HEK293 (cell line): ENCODE data around the gene MAPK12.

ENCODE experiments used
- CTCF ChIA-PET: fragments of 350-600 bp; formaldehyde crosslinking; extraction: SDS; loops from one replicate; lab custom pipeline; 2021; ENCODE audit warnings: antibody characterized with exemption; lab: Yijun Ruan, JAX
- POLR2A ChIA-PET: fragments of 300-600 bp; formaldehyde crosslinking; extraction: SDS; loops from one replicate; lab custom pipeline; 2020; ENCODE audit warnings: antibody characterized with exemption, inconsistent platforms; lab: Yijun Ruan, JAX
- H3K27ac ChIP-seq: fragments of 200-500 bp; sonication (Bioruptor generic); 2 replicates; pipeline ENCODE4 v1.5.1; 2014; ENCODE audit warnings: low read depth, low read length, control low read depth, inconsistent platforms; ENCODE audit errors: extremely low read depth
- H3K36me3 ChIP-seq, 2 experiments: fragments of 200-500 bp in 1 of 2; sonication (Bioruptor generic) in 1 of 2; 1 replicate in 1 of 2; 2 replicates in 1 of 2; pipeline ENCODE4 v1.5.1; 2014 to 2017; ENCODE audit warnings: inconsistent platforms in 2 of 2, low read length in 2 of 2; ENCODE audit not compliant: control insufficient read depth in 2 of 2, insufficient read depth in 1 of 2
- H3K4me1 ChIP-seq: fragments of 200-500 bp; sonication (Bioruptor generic); 2 replicates; pipeline ENCODE4 v1.5.1; 2014; ENCODE audit warnings: mild to moderate bottlenecking, low read length, inconsistent platforms; ENCODE audit not compliant: control insufficient read depth, insufficient read depth
- H3K4me3 ChIP-seq: 2 replicates; pipeline ENCODE4 v1.5.1; 2011; ENCODE audit warnings: low read depth, mild to moderate bottlenecking, control low read depth, low read length, moderate library complexity
- H3K9me3 ChIP-seq: fragments of 200-500 bp; sonication (Bioruptor generic); 2 replicates; pipeline ENCODE4 v1.5.1; 2014; ENCODE audit warnings: low read depth, low read length, inconsistent platforms; ENCODE audit not compliant: control insufficient read depth, insufficient read depth
- EGR2 ChIP-seq: fragments of 450-650 bp; formaldehyde crosslinking; IDR thresholded peaks from 2 replicates; pipeline ENCODE4 v1.5.1; 2016; ENCODE audit warnings: low read depth, missing biosample characterization, missing genetic modification characterization
- GLIS2 ChIP-seq: fragments of 450-650 bp; formaldehyde crosslinking; IDR thresholded peaks from 2 replicates; pipeline ENCODE4 v1.5.1; 2016; ENCODE audit warnings: missing biosample characterization, missing genetic modification characterization
- OVOL3 ChIP-seq: fragments of 450-650 bp; formaldehyde crosslinking; IDR thresholded peaks from 2 replicates; pipeline ENCODE4 v1.5.1; 2016; ENCODE audit warnings: missing biosample characterization, missing genetic modification characterization
- WT1 ChIP-seq: fragments of 450-650 bp; formaldehyde crosslinking; IDR thresholded peaks from 2 replicates; pipeline ENCODE4 v1.5.1; 2016; ENCODE audit warnings: missing biosample characterization, missing genetic modification characterization
- ZBTB17 ChIP-seq: fragments of 450-650 bp; formaldehyde crosslinking; IDR thresholded peaks from 2 replicates; pipeline ENCODE4 v1.5.1; 2016; ENCODE audit warnings: missing biosample characterization, missing genetic modification characterization
- ZBTB7A ChIP-seq: fragments of 450-650 bp; formaldehyde crosslinking; IDR thresholded peaks from 2 replicates; pipeline ENCODE4 v1.5.1; 2016; ENCODE audit warnings: low read depth, missing biosample characterization, missing genetic modification characterization
- ZFHX2 ChIP-seq: fragments of 450-650 bp; formaldehyde crosslinking; conservative IDR thresholded peaks from 2 replicates; pipeline ENCODE4 v1.5.1; 2016; ENCODE audit warnings: missing biosample characterization, missing genetic modification characterization
- ZNF148 ChIP-seq: fragments of 450-650 bp; formaldehyde crosslinking; IDR thresholded peaks from 2 replicates; pipeline ENCODE4 v1.5.0; 2017; ENCODE audit warnings: missing biosample characterization, missing genetic modification characterization, borderline replicate concordance
- ZNF221 ChIP-seq: fragments of 450-650 bp; formaldehyde crosslinking; IDR thresholded peaks from 2 replicates; pipeline ENCODE4 v1.5.1; 2017; ENCODE audit warnings: missing biosample characterization, missing genetic modification characterization, borderline replicate concordance
- ZNF274 ChIP-seq, 2 experiments: fragments of 200-500 bp in 1 of 2; fragments of 450-650 bp in 1 of 2; sonication (Bioruptor generic) in 1 of 2; formaldehyde crosslinking in 1 of 2; IDR thresholded peaks; 2 replicates each; pipeline versions ENCODE4 v1.5.1 to v1.6.1; 2014 to 2016; ENCODE audit warnings: borderline replicate concordance in 1 of 2, inconsistent platforms in 1 of 2, low read length in 1 of 2, missing biosample characterization in 1 of 2, missing genetic modification characterization in 1 of 2
- ZXDB ChIP-seq: fragments of 450-650 bp; formaldehyde crosslinking; IDR thresholded peaks from 2 replicates; pipeline ENCODE4 v1.5.1; 2016; ENCODE audit warnings: missing biosample characterization, missing genetic modification characterization
- TF ChIP-seq, protein P1 (sequence below): fragments of 450-650 bp; formaldehyde crosslinking; IDR thresholded peaks from 2 replicates; pipeline ENCODE4 v1.5.1; 2016; ENCODE audit warnings: missing biosample characterization, missing genetic modification characterization
- TF ChIP-seq, protein P2 (sequence below): fragments of 450-650 bp; IDR thresholded peaks from 2 replicates; pipeline ENCODE4 v1.5.1; 2018; ENCODE audit warnings: missing biosample characterization, missing genetic modification characterization
- TF ChIP-seq, protein P3 (sequence below): fragments of 450-650 bp; formaldehyde crosslinking; IDR thresholded peaks from 2 replicates; pipeline ENCODE4 v1.5.1; 2016; ENCODE audit warnings: missing biosample characterization, missing genetic modification characterization
- TF ChIP-seq, protein P4 (sequence below): fragments of 450-650 bp; formaldehyde crosslinking; IDR thresholded peaks from 2 replicates; pipeline ENCODE4 v1.5.1; 2017; ENCODE audit warnings: missing biosample characterization, missing genetic modification characterization

MAPK12 gene

GRCh38 chr22:50216055-50216683, 45.3 kb downstream of the MAPK12 start:
- POLR2A ChIA-PET, result interaction anchor here (0.6 to 0.7 kb wide), 3 partner anchors 15 to 448 kb away, joined by 3 to 8 read pairs (median 8); no protein-coding TSS in a partner anchor
- TF ChIP-seq, protein P1, sequence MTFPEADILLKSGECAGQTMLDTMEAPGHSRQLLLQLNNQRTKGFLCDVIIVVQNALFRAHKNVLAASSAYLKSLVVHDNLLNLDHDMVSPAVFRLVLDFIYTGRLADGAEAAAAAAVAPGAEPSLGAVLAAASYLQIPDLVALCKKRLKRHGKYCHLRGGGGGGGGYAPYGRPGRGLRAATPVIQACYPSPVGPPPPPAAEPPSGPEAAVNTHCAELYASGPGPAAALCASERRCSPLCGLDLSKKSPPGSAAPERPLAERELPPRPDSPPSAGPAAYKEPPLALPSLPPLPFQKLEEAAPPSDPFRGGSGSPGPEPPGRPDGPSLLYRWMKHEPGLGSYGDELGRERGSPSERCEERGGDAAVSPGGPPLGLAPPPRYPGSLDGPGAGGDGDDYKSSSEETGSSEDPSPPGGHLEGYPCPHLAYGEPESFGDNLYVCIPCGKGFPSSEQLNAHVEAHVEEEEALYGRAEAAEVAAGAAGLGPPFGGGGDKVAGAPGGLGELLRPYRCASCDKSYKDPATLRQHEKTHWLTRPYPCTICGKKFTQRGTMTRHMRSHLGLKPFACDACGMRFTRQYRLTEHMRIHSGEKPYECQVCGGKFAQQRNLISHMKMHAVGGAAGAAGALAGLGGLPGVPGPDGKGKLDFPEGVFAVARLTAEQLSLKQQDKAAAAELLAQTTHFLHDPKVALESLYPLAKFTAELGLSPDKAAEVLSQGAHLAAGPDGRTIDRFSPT (tag by site-specific recombination), result peak; percentile 34; the same call in 1 of the 2 replicates
- TF ChIP-seq ZNF274 (IDR thresholded peaks at IDR 0.05; ENCODE audit: low read length), result no peak
- no peak for TF ChIP-seq ZNF274 (tag by site-specific recombination; IDR thresholded peaks at IDR 0.05; ENCODE audit: borderline replicate concordance)
- CTCF ChIA-PET, result interaction anchor here (2.4 kb wide), 1 partner anchor 67 kb away, joined by 6 read pairs; no protein-coding TSS in a partner anchor

GRCh38 chr22:50215297-50216054, 46.0 kb downstream of the MAPK12 start:
- peaks cover 33 to 97% of the 10 kb centered on the region in 2 experiments for H3K36me3 ChIP-seq
- H3K9me3 ChIP-seq, result no peaks in the 10 kb centered on the region
- H3K4me3 ChIP-seq, result no peak overlapping the region
- no peak overlapping the region for H3K27ac ChIP-seq
- CTCF ChIA-PET, result interaction anchor here (2.4 kb wide), 1 partner anchor 66 kb away, joined by 6 read pairs; no protein-coding TSS in a partner anchor
- peaks cover 2% of the 10 kb centered on the region; the same call in 1 of the 2 replicates for H3K4me1 ChIP-seq
- POLR2A ChIA-PET, result interaction anchor here (0.6 to 0.7 kb wide), 2 partner anchors 57 to 449 kb away, joined by 3 to 8 read pairs; no protein-coding TSS in a partner anchor
- no peak for TF ChIP-seq ZBTB17
- TF ChIP-seq, protein P1 (tag by site-specific recombination), result peak; percentile 81
- TF ChIP-seq EGR2 (tag by site-specific recombination), result 0 out of 2 replicates have a peak, but pooled peaks have one; percentile 31
- no peak for TF ChIP-seq WT1 (tag by site-specific recombination)
- TF ChIP-seq, protein P2, sequence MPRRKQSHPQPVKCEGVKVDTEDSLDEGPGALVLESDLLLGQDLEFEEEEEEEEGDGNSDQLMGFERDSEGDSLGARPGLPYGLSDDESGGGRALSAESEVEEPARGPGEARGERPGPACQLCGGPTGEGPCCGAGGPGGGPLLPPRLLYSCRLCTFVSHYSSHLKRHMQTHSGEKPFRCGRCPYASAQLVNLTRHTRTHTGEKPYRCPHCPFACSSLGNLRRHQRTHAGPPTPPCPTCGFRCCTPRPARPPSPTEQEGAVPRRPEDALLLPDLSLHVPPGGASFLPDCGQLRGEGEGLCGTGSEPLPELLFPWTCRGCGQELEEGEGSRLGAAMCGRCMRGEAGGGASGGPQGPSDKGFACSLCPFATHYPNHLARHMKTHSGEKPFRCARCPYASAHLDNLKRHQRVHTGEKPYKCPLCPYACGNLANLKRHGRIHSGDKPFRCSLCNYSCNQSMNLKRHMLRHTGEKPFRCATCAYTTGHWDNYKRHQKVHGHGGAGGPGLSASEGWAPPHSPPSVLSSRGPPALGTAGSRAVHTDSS (tag by site-specific recombination), result no peak
- no peak for TF ChIP-seq ZBTB7A (tag by site-specific recombination)
- TF ChIP-seq, protein P3, sequence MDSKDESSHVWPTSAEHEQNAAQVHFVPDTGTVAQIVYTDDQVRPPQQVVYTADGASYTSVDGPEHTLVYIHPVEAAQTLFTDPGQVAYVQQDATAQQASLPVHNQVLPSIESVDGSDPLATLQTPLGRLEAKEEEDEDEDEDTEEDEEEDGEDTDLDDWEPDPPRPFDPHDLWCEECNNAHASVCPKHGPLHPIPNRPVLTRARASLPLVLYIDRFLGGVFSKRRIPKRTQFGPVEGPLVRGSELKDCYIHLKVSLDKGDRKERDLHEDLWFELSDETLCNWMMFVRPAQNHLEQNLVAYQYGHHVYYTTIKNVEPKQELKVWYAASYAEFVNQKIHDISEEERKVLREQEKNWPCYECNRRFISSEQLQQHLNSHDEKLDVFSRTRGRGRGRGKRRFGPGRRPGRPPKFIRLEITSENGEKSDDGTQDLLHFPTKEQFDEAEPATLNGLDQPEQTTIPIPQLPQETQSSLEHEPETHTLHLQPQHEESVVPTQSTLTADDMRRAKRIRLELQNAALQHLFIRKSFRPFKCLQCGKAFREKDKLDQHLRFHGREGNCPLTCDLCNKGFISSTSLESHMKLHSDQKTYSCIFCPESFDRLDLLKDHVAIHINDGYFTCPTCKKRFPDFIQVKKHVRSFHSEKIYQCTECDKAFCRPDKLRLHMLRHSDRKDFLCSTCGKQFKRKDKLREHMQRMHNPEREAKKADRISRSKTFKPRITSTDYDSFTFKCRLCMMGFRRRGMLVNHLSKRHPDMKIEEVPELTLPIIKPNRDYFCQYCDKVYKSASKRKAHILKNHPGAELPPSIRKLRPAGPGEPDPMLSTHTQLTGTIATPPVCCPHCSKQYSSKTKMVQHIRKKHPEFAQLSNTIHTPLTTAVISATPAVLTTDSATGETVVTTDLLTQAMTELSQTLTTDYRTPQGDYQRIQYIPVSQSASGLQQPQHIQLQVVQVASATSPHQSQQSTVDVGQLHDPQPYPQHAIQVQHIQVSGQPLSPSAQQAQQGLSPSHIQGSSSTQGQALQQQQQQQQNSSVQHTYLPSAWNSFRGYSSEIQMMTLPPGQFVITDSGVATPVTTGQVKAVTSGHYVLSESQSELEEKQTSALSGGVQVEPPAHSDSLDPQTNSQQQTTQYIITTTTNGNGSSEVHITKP (tag by site-specific recombination), result no peak
- TF ChIP-seq ZFHX2, result peak; percentile 48; the same call in 1 of the 2 replicates
- TF ChIP-seq ZNF221 (tag by site-specific recombination), result no peak
- 0 out of 2 replicates have a peak, but pooled peaks have one; percentile 31 for TF ChIP-seq GLIS2 (tag by site-specific recombination)
- TF ChIP-seq, protein P4, sequence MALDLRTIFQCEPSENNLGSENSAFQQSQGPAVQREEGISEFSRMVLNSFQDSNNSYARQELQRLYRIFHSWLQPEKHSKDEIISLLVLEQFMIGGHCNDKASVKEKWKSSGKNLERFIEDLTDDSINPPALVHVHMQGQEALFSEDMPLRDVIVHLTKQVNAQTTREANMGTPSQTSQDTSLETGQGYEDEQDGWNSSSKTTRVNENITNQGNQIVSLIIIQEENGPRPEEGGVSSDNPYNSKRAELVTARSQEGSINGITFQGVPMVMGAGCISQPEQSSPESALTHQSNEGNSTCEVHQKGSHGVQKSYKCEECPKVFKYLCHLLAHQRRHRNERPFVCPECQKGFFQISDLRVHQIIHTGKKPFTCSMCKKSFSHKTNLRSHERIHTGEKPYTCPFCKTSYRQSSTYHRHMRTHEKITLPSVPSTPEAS (tag by site-specific recombination), result no peak
- TF ChIP-seq ZXDB, result no peak
- TF ChIP-seq OVOL3 (tag by site-specific recombination), result no peak
- no peak for TF ChIP-seq ZNF148

More at GRCh38 chr22:50216055-50216683, 45.3 kb downstream of the MAPK12 start:
- H3K27ac ChIP-seq, result no peak overlapping the region
- no peaks in the 10 kb centered on the region for H3K9me3 ChIP-seq
- no peak overlapping the region for H3K4me3 ChIP-seq
- peaks cover 2% of the 10 kb centered on the region; the same call in 1 of the 2 replicates for H3K4me1 ChIP-seq
- peaks cover 33 to 97% of the 10 kb centered on the region in 2 experiments for H3K36me3 ChIP-seq
